WI38 (cell line): ENCODE measurements around the gene SH2D7.

Source experiments
- H3K4me3 ChIP-seq: 2 replicates; pipeline ENCODE4 v1.5.1; 2011; ENCODE audit warnings: low read depth, mild to moderate bottlenecking, control low read depth, low read length
- CTCF ChIP-seq: IDR thresholded peaks from 2 replicates; pipeline ENCODE4 v1.5.1; 2012; ENCODE audit warnings: low read depth, mild to moderate bottlenecking, control low read depth, low read length

SH2D7 gene

GRCh38 chr15:78080088-78080460, 12.3 kb upstream of the SH2D7 start:
- H3K4me3 ChIP-seq = no peak overlapping the region
- TF ChIP-seq CTCF = no peak

GRCh38 chr15:78082106-78082742, 10.1 kb upstream of the SH2D7 start:
- no peak for TF ChIP-seq CTCF
- no peak overlapping the region for H3K4me3 ChIP-seq

GRCh38 chr15:78082743-78083110, 9.6 kb upstream of the SH2D7 start:
- H3K4me3 ChIP-seq = no peak overlapping the region
- no peak for TF ChIP-seq CTCF

GRCh38 chr15:78083186-78083585, 9.2 kb upstream of the SH2D7 start:
- no peak overlapping the region for H3K4me3 ChIP-seq
- TF ChIP-seq CTCF = no peak

- no peak for TF ChIP-seq CTCF
- H3K4me3 ChIP-seq = no peak overlapping the region
Observed at GRCh38 chr15:78083687-78084448, 8.5 kb upstream of the SH2D7 start.

- no peak overlapping the region for H3K4me3 ChIP-seq
Observed at GRCh38 chr15:78084449-78084750, 8.0 kb upstream of the SH2D7 start.

More at GRCh38 chr15:78084449-78084750, 8.0 kb upstream of the SH2D7 start:
- no peak for TF ChIP-seq CTCF
